Measurements from ENCODE around the gene TMEM179. TPM values are rescaled to one million over a fixed set of nuclear protein-coding genes. Genes with fewer than 3 reads are reported as not detected.

The TMEM179 gene
- total RNA-seq, 1 donor, result not detected

- TF ChIP-seq CTCF (IDR thresholded peaks at IDR 0.05; ENCODE audit: insufficient read depth, low read length), result no peak
- no peak overlapping the region for H3K4me3 ChIP-seq (ENCODE audit: low read depth, low read length)
- no peak for DNase-seq (ENCODE audit: low read depth)
These were observed 4.4 kb downstream of the TMEM179 start for GRCh38 chr14:104600141-104600643.

- DNase-seq (ENCODE audit: low read depth), result no peak
- TF ChIP-seq CTCF (IDR thresholded peaks at IDR 0.05; ENCODE audit: insufficient read depth, low read length), result no peak
- H3K4me3 ChIP-seq (ENCODE audit: low read depth, low read length), result no peak overlapping the region
These were observed 5.1 kb downstream of the TMEM179 start for GRCh38 chr14:104599446-104599845.

GRCh38 chr14:104598910-104599273 lies 5.7 kb downstream of the TMEM179 start:
- no peak for DNase-seq (ENCODE audit: low read depth)
- no peak overlapping the region for H3K4me3 ChIP-seq (ENCODE audit: low read depth, low read length)
- no peak for TF ChIP-seq CTCF (IDR thresholded peaks at IDR 0.05; ENCODE audit: insufficient read depth, low read length)

GRCh38 chr14:104598039-104598909 lies 6.3 kb downstream of the TMEM179 start:
- TF ChIP-seq CTCF (IDR thresholded peaks at IDR 0.05; ENCODE audit: insufficient read depth, low read length), result no peak
- H3K4me3 ChIP-seq (ENCODE audit: low read depth, low read length), result no peak overlapping the region
- no peak for DNase-seq (ENCODE audit: low read depth)

- DNase-seq (ENCODE audit: low read depth), result no peak
- no peak for TF ChIP-seq CTCF (IDR thresholded peaks at IDR 0.05; ENCODE audit: insufficient read depth, low read length)
- H3K4me3 ChIP-seq (ENCODE audit: low read depth, low read length), result no peak overlapping the region
These were observed 7.0 kb downstream of the TMEM179 start for GRCh38 chr14:104597576-104597975.

- no peak for TF ChIP-seq CTCF (IDR thresholded peaks at IDR 0.05; ENCODE audit: insufficient read depth, low read length)
- H3K4me3 ChIP-seq (ENCODE audit: low read depth, low read length), result no peak overlapping the region
- DNase-seq (ENCODE audit: low read depth), result no peak
These were observed 7.6 kb downstream of the TMEM179 start for GRCh38 chr14:104596927-104597351.

Data from fibroblast of the aortic adventitia (primary cell).